Left lung (tissue), 10 donors: ENCODE measurements around the gene SLC38A2. TPM values are rescaled to one million over a fixed set of nuclear protein-coding genes. Genes with fewer than 3 reads are reported as not detected.
A peak's percentile ranks its signal among the peaks of the same experiment; 100 is the strongest.

ENCODE experiments used
- ATAC-seq: fragments of 200-7000 bp; cut with Tn5 transposase; one replicate; pipeline ENCODE4 v1.9.1; 2020; ENCODE audit warnings: moderate library complexity
- DNase-seq, 4 donors: peaks; one replicate each; pipeline ENCODE4 v3.0.0-alpha.2; 2013 to 2020
- H3K27ac ChIP-seq, 2 donors: fragments of 200-600 bp; sonication (generic) in 1 of 2; one replicate each; pipeline versions ENCODE4 v1.5.0 to v1.8.0; 2020 to 2021
- H3K27me3 ChIP-seq, 2 donors: fragments of 200-600 bp; sonication (generic) in 1 of 2; one replicate each; pipeline versions ENCODE4 v1.5.0 to v1.8.0; 2020 to 2021
- H3K36me3 ChIP-seq, 2 donors: fragments of 200-600 bp; sonication (generic) in 1 of 2; one replicate each; pipeline versions ENCODE4 v1.5.0 to v1.8.0; 2020 to 2021
- H3K4me1 ChIP-seq, 2 donors: fragments of 200-600 bp; one replicate each; pipeline ENCODE4 v1.8.0; 2021
- H3K4me3 ChIP-seq, 2 donors: fragments of 200-600 bp; sonication (generic) in 1 of 2; one replicate each; pipeline versions ENCODE4 v1.5.0 to v1.8.0; 2020 to 2021; ENCODE audit warnings: mild to moderate bottlenecking in 1 of 2
- H3K9me3 ChIP-seq, 2 donors: fragments of 200-600 bp; sonication (generic) in 1 of 2; one replicate each; pipeline versions ENCODE4 v1.5.0 to v1.8.0; 2020 to 2021
- intact Hi-C, 2 donors: fragments of 100-400 bp; cut with DNase I; formaldehyde crosslinking; loops; one replicate each; pipeline versions ENCODE4 v1.11.2 to v1.14.2; 2022
- polyA plus RNA-seq, 6 donors: library from polyadenylated mRNA; unstranded; fragments of 120-200 nt; gene quantifications; one replicate each; pipeline ENCODE4 v1.2.1, GENCODE V29; 2013; ENCODE audit not compliant: insufficient read length in 6 of 6
- total RNA-seq, 2 donors: library from RNA; stranded (reverse); fragmentation: NEBNext Ultra II Directional; extraction: Animal tissue kit (Norgen Biotek cat#: 25700); gene quantifications; one replicate each; pipeline ENCODE4 v1.2.1, GENCODE V29; 2021
- TF ChIP-seq, protein P1 (sequence below), 2 donors: fragments of 200-600 bp; sonication (generic) in 1 of 2; IDR thresholded peaks; one replicate each; pipeline versions ENCODE4 v1.5.0 to v1.8.0; 2021; ENCODE audit warnings: antibody characterized with exemption in 2 of 2
- donor health status: DM: no; HTN: yes; CAD: no.
- donor health status: DM: no; HTN: no; CAD: no.

SLC38A2 gene
- total and polyA plus RNA-seq, 8 donors: 154 to 270 (median 183) TPM

DNA sequence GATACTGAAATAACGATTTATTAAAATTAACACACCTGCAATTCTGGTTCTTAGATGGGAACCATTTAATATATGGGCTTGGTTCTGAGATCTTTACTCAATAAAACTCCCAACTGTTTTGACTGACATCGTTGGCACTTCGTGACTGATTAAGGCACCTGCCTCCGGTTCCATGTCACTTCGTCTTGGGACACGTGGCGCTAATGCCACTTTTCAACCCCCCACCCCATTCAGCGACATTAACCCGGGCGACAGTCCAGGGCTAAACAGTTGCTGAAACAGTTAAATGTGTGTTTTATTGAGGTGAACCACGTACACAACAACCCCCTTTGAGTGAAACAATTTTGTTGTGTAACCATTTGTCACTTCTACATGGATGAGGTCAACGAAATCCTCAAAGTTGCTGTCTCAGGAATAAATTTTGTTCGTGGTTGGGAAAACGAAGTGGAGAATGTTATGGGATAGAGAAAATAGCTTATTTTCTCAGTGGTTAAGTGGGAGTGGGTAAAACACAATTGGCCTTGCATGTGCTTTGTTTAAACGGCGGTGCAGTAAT, 9.9 kb upstream of the SLC38A2 start:
- no peak for ATAC-seq
- Histone ChIP-seq H3K4me1 (peaks cover 36 to 45% of the 10 kb centered on the region in 2 donors), H3K4me3 (peak overlapping the region; percentile 50 to 66), H3K27me3 (no peaks in the 10 kb centered on the region), H3K27ac (peak overlapping the region; percentile 99 to 100), H3K9me3 (no peaks in the 10 kb centered on the region), H3K36me3 (no peaks in the 10 kb centered on the region)
- intact Hi-C loops: no loop called here
- TF ChIP-seq, protein P1, sequence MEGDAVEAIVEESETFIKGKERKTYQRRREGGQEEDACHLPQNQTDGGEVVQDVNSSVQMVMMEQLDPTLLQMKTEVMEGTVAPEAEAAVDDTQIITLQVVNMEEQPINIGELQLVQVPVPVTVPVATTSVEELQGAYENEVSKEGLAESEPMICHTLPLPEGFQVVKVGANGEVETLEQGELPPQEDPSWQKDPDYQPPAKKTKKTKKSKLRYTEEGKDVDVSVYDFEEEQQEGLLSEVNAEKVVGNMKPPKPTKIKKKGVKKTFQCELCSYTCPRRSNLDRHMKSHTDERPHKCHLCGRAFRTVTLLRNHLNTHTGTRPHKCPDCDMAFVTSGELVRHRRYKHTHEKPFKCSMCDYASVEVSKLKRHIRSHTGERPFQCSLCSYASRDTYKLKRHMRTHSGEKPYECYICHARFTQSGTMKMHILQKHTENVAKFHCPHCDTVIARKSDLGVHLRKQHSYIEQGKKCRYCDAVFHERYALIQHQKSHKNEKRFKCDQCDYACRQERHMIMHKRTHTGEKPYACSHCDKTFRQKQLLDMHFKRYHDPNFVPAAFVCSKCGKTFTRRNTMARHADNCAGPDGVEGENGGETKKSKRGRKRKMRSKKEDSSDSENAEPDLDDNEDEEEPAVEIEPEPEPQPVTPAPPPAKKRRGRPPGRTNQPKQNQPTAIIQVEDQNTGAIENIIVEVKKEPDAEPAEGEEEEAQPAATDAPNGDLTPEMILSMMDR (IDR thresholded peaks at IDR 0.05): no peak
- DNase-seq: peak in 1 of 4 donors; percentile 31

DNA sequence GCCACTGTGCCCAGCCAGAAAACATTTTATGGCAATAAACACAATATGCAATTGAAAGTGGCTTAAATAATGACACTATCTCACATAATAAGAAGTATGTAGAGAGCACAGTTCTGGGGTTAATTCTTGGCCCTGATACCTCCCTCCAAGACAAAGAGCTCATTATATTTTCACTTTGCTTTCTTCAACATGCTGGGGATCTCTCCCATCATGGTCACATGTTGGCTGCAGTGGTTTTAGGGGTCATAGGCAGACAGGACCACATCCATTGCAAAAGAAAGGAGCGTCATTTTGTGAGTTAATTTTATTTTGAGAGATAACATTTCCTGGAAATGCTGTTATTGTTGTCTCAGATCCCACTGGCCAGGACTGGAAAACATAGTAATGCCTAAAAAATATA, 8.3 kb upstream of the SLC38A2 start:
- no peaks in the 10 kb centered on the region for H3K36me3 ChIP-seq
- H3K27ac ChIP-seq: no peak overlapping the region
- peaks cover 21 to 28% of the 10 kb centered on the region in 2 donors for H3K4me1 ChIP-seq
- H3K9me3 ChIP-seq: no peaks in the 10 kb centered on the region
- TF ChIP-seq, protein P1 (IDR thresholded peaks at IDR 0.05): no peak
- no peak overlapping the region for H3K4me3 ChIP-seq
- no peaks in the 10 kb centered on the region for H3K27me3 ChIP-seq
- intact Hi-C loops: no loop called here
- DNase-seq (no peak), ATAC-seq (no peak)

DNA sequence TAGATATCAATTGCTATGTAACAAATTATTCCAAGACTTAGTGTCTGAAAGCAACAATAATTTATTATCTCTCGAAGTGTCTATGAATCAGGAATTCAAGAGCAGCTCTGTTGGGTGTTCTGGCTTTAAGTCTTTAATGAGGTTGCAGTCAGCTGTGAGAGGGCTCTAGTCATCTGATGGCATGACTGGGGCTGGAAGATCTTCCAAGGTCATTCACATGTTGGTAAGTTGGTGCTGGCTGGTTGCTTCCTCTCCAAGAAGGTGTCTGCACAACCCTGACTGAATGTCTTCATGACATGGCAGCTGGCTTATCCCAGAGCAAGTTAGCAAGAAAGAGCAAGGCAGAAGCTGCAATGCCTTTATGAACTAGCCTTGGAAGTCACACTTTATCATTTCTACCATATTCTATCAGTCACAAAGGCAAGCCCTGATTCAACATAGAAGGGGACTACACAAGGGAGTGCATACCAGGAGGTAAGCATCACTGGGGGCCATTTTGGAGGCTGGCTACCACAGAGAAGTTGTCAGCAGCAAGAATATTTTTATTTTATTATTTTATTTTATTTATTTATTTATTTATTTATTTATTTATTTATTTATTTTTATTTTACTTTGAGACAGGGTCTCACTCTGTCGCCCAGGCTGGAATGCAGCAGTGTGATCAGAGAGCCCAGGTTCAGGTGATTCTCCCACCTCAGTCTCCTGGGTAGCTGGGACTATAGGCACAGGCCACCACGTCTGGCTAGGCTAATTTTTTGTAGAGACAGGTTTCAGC, 7.6 kb upstream of the SLC38A2 start:
- intact Hi-C loops: no loop called here
- ATAC-seq: no peak
- H3K4me3 ChIP-seq: no peak overlapping the region
- no peaks in the 10 kb centered on the region for H3K27me3 ChIP-seq
- no peaks in the 10 kb centered on the region for H3K36me3 ChIP-seq
- H3K9me3 ChIP-seq: no peaks in the 10 kb centered on the region
- no peak overlapping the region for H3K27ac ChIP-seq
- H3K4me1 ChIP-seq: peaks cover 14 to 22% of the 10 kb centered on the region in 2 donors
- no peak for DNase-seq
- TF ChIP-seq, protein P1 (IDR thresholded peaks at IDR 0.05): no peak

- Histone ChIP-seq H3K27ac (no peak overlapping the region), H3K9me3 (no peaks in the 10 kb centered on the region), H3K4me3 (no peak overlapping the region), H3K36me3 (no peaks in the 10 kb centered on the region), H3K4me1 (peaks cover 7 to 13% of the 10 kb centered on the region in 2 donors), H3K27me3 (no peaks in the 10 kb centered on the region)
- intact Hi-C loops: no loop called here
- TF ChIP-seq, protein P1 (IDR thresholded peaks at IDR 0.05): no peak
- DNase-seq (no peak), ATAC-seq (no peak)
Measured at GRCh38 chr12:46379352-46379751, 6.8 kb upstream of the SLC38A2 start.

DNA sequence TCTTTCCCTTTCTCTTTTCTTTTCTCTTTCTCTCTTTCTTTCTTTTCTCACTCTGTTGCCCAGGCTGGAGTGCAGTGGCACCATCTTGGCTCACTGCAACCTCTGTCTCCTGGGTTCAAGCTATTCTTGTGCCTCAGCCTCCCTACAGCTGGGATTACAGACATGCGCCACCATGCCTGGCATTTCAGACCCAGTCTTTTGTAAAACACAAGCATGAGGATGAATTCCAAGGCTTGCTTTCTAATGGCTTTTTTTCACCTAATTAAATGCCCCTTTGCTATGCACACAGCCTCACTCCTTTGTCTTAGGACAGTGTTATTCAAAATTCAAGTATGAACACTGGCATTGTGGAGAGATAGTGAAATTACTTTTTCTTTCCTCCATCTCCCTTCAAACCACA, 6.0 kb upstream of the SLC38A2 start:
- ATAC-seq (no peak), DNase-seq (no peak)
- Histone ChIP-seq H3K27me3 (no peaks in the 10 kb centered on the region), H3K27ac (no peak overlapping the region), H3K4me1 (peaks cover 7 to 17% of the 10 kb centered on the region in 2 donors), H3K36me3 (no peaks in the 10 kb centered on the region), H3K4me3 (no peak overlapping the region), H3K9me3 (no peaks in the 10 kb centered on the region)
- intact Hi-C loops: no loop called here
- TF ChIP-seq, protein P1 (IDR thresholded peaks at IDR 0.05): no peak
